GM12878 (cell line): ENCODE measurements around the gene SPSB3. TPM values are rescaled to one million over a fixed set of nuclear protein-coding genes. Genes with fewer than 3 reads are reported as not detected.

ENCODE experiments used
- ATF7 ChIP-seq: fragments of 450-650 bp; IDR thresholded peaks from 2 replicates; pipeline ENCODE4 v1.6.1; 2016; ENCODE audit warnings: low read depth, mild to moderate bottlenecking
- EGR1 ChIP-seq, 2 experiments: IDR thresholded peaks; 1 replicate in 1 of 2; 2 replicates in 1 of 2; pipeline ENCODE4 v1.6.1; 2011 to 2012; ENCODE audit warnings: low read depth in 2 of 2, low read length in 2 of 2, borderline replicate concordance in 1 of 2, mild to moderate bottlenecking in 1 of 2, moderate library complexity in 1 of 2
- FOXM1 ChIP-seq: IDR thresholded peaks from 2 replicates; pipeline ENCODE4 v1.6.1; 2012; ENCODE audit warnings: low read depth, mild to moderate bottlenecking, inconsistent platforms, low read length, moderate library complexity
- HCFC1 ChIP-seq: fragments of 150-350 bp; IDR thresholded peaks from 2 replicates; pipeline ENCODE4 v1.6.1; 2014; ENCODE audit warnings: low read length
- JUNB ChIP-seq: IDR thresholded peaks from 2 replicates; pipeline ENCODE4 v1.6.1; 2016; ENCODE audit warnings: antibody characterized with exemption, mild to moderate bottlenecking
- LARP7 ChIP-seq: fragments of 450-650 bp; IDR thresholded peaks from 2 replicates; pipeline ENCODE4 v1.6.1; 2017; ENCODE audit warnings: mild to moderate bottlenecking
- MEF2B ChIP-seq: fragments of 450-650 bp; IDR thresholded peaks from 2 replicates; pipeline ENCODE4 v1.6.1; 2018; ENCODE audit warnings: mild to moderate bottlenecking, moderate library complexity; ENCODE audit not compliant: partially characterized antibody, poor library complexity, severe bottlenecking
- PAX5 ChIP-seq: IDR thresholded peaks from 2 replicates; pipeline ENCODE4 v1.6.1; 2011; ENCODE audit warnings: low read depth, low read length, borderline replicate concordance
- POU2F2 ChIP-seq: IDR thresholded peaks from 3 replicates; pipeline ENCODE4 v1.6.1; 2011; ENCODE audit warnings: low read depth, mild to moderate bottlenecking, low read length, borderline replicate concordance
- SMARCA5 ChIP-seq: fragments of 450-650 bp; IDR thresholded peaks from 2 replicates; pipeline ENCODE4 v1.6.1; 2017; ENCODE audit warnings: mild to moderate bottlenecking
- SREBF2 ChIP-seq: IDR thresholded peaks from 2 replicates; pipeline ENCODE4 v1.6.1; 2012; ENCODE audit warnings: mild to moderate bottlenecking, low read length
- SRF ChIP-seq, 2 experiments: IDR thresholded peaks; 2 replicates each; pipeline ENCODE4 v1.6.1; 2011; ENCODE audit warnings: low read depth in 2 of 2, low read length in 2 of 2, mild to moderate bottlenecking in 1 of 2, moderate library complexity in 1 of 2
- TCF12 ChIP-seq: IDR thresholded peaks from 2 replicates; pipeline ENCODE4 v1.6.1; 2011; ENCODE audit warnings: low read depth, mild to moderate bottlenecking, low read length
- ZNF207 ChIP-seq: fragments of 450-650 bp; IDR thresholded peaks from 2 replicates; pipeline ENCODE4 v1.6.1; 2014; ENCODE audit warnings: antibody characterized with exemption, mild to moderate bottlenecking, borderline replicate concordance
- ZSCAN29 ChIP-seq: fragments of 450-650 bp; IDR thresholded peaks from 2 replicates; pipeline ENCODE4 v1.6.1; 2017; ENCODE audit warnings: mild to moderate bottlenecking, moderate library complexity
- polyA plus RNA-seq, 11 experiments: library from polyadenylated mRNA; depleted of rRNA in 4 of 11; unstranded in 6 of 11; stranded (reverse) in 5 of 11; fragments of >200 nt; fragmentation: Nextera tagmentation in 4 of 11; fragmentation: Illumina TruSeq in 1 of 11; extraction: Ambion mirVana in 4 of 11; extraction: Trizol in 1 of 11; gene quantifications; 1 replicate in 1 of 11; 2 replicates in 10 of 11; pipeline versions ENCODE4 v1.2.1 to v1.2.3, GENCODE V29; 2011 to 2016; ENCODE audit warnings: inconsistent platforms in 2 of 11, missing spikeins in 2 of 11, low read depth in 1 of 11
- total RNA-seq, 4 experiments: library from RNA; depleted of rRNA in 3 of 4; stranded (reverse); fragments of >200 nt in 3 of 4; fragmentation: Illumina TruSeq in 1 of 4; extraction: Trizol in 1 of 4; gene quantifications; 2 replicates each; pipeline versions ENCODE4 v1.2.1 to v1.2.3, GENCODE V29; 2013 to 2021
- TF ChIP-seq, protein P1 (sequence below): IDR thresholded peaks from 2 replicates; pipeline ENCODE4 v1.6.1; 2012; ENCODE audit warnings: mild to moderate bottlenecking, low read depth, low read length
- TF ChIP-seq, protein P2 (sequence below): IDR thresholded peaks from 2 replicates; pipeline ENCODE4 v1.6.1; 2011; ENCODE audit warnings: mild to moderate bottlenecking, low read depth, low read length, moderate library complexity; ENCODE audit not compliant: insufficient replicate concordance
- TF ChIP-seq, protein P3 (sequence below): fragments of 450-650 bp; IDR thresholded peaks from 2 replicates; pipeline ENCODE4 v1.6.1; 2017; ENCODE audit warnings: low read depth, mild to moderate bottlenecking, moderate library complexity
- TF ChIP-seq, protein P4 (sequence below): IDR thresholded peaks from 2 replicates; pipeline ENCODE4 v1.6.1; 2012; ENCODE audit warnings: low read depth, low read length, improper control_type of control experiment
- TF ChIP-seq, protein P5 (sequence below): IDR thresholded peaks from 2 replicates; pipeline ENCODE4 v1.6.1; 2012; ENCODE audit warnings: low read length, inconsistent platforms

SPSB3 gene
- total and polyA plus RNA-seq, 10 of the 15 experiments (the other 5 are each of a cell fraction or from before 2014, with no cell fraction given) = 0.31 to 26.9 (median 14.0) TPM

DNA sequence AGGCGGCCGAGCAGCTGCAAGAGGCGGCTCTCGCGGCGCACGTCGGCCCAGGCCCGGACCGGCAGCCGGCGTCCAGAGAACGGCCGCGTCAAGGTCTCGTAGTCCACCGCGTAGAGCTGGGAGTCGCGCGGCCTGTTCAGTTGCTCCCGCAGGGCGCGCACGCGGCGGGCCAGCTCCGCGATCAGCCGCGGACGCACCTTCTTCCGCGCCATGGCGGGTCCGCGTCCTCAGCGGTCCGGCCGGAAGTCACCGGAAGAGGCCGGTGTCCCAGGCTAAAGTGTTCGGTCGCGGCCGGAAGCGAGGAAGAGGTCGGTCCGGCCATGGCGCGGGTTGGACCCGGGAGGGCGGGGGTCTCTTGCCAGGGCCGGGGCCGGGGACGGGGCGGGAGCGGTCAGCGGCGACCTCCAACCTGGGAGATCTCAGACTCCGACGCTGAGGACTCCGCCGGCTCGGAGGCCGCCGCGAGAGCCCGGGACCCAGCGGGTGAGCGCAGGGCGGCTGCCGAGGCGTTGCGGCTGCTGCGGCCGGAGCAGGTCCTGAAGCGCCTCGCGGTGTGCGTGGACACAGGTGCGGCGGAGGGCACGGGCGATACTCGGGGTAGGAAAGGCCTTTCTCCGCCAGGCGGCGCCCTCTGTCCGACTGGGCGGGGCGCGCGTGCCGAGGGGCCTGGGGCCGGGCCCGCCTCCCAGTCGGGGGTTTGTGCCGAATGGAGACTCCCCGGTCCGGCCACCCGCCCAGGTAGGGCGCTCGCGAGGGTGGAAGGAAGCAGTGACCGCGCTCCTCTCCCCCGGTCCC, 9.3 kb downstream of the SPSB3 start, which contains the start of gene MRPS34 (continued):
- TF ChIP-seq POU2F2 = peak; percentile 83; the same call in 2 of the 3 replicates
- TF ChIP-seq, protein P1, sequence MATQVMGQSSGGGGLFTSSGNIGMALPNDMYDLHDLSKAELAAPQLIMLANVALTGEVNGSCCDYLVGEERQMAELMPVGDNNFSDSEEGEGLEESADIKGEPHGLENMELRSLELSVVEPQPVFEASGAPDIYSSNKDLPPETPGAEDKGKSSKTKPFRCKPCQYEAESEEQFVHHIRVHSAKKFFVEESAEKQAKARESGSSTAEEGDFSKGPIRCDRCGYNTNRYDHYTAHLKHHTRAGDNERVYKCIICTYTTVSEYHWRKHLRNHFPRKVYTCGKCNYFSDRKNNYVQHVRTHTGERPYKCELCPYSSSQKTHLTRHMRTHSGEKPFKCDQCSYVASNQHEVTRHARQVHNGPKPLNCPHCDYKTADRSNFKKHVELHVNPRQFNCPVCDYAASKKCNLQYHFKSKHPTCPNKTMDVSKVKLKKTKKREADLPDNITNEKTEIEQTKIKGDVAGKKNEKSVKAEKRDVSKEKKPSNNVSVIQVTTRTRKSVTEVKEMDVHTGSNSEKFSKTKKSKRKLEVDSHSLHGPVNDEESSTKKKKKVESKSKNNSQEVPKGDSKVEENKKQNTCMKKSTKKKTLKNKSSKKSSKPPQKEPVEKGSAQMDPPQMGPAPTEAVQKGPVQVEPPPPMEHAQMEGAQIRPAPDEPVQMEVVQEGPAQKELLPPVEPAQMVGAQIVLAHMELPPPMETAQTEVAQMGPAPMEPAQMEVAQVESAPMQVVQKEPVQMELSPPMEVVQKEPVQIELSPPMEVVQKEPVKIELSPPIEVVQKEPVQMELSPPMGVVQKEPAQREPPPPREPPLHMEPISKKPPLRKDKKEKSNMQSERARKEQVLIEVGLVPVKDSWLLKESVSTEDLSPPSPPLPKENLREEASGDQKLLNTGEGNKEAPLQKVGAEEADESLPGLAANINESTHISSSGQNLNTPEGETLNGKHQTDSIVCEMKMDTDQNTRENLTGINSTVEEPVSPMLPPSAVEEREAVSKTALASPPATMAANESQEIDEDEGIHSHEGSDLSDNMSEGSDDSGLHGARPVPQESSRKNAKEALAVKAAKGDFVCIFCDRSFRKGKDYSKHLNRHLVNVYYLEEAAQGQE = no peak
- TF ChIP-seq SREBF2 = peak; percentile 59
- TF ChIP-seq TCF12 = peak; percentile 67; the same call in 1 of the 2 replicates
- no peak; the same call in 1 of the 2 replicates for TF ChIP-seq PAX5
- TF ChIP-seq ZSCAN29 = no peak
- no peak for TF ChIP-seq JUNB
- TF ChIP-seq, protein P2, sequence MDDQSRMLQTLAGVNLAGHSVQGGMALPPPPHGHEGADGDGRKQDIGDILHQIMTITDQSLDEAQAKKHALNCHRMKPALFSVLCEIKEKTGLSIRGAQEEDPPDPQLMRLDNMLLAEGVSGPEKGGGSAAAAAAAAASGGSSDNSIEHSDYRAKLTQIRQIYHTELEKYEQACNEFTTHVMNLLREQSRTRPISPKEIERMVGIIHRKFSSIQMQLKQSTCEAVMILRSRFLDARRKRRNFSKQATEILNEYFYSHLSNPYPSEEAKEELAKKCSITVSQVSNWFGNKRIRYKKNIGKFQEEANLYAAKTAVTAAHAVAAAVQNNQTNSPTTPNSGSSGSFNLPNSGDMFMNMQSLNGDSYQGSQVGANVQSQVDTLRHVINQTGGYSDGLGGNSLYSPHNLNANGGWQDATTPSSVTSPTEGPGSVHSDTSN = no peak
- peak; percentile 99 for TF ChIP-seq SMARCA5
- peak; percentile 51 to 87; a peak in 2 of 4 replicates for TF ChIP-seq SRF (IDR thresholded peaks at IDR 0.05; ENCODE audit: low read depth in 2 of 2, low read length in 2 of 2)
- TF ChIP-seq, protein P3, sequence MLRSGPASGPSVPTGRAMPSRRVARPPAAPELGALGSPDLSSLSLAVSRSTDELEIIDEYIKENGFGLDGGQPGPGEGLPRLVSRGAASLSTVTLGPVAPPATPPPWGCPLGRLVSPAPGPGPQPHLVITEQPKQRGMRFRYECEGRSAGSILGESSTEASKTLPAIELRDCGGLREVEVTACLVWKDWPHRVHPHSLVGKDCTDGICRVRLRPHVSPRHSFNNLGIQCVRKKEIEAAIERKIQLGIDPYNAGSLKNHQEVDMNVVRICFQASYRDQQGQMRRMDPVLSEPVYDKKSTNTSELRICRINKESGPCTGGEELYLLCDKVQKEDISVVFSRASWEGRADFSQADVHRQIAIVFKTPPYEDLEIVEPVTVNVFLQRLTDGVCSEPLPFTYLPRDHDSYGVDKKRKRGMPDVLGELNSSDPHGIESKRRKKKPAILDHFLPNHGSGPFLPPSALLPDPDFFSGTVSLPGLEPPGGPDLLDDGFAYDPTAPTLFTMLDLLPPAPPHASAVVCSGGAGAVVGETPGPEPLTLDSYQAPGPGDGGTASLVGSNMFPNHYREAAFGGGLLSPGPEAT = peak; percentile 80
- TF ChIP-seq, protein P4, sequence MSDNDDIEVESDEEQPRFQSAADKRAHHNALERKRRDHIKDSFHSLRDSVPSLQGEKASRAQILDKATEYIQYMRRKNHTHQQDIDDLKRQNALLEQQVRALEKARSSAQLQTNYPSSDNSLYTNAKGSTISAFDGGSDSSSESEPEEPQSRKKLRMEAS = peak; percentile 15; the same call in 1 of the 2 replicates
- TF ChIP-seq ZNF207 = 0 out of 2 replicates have a peak, but pooled peaks have one; percentile 17
- peak; percentile 78 for TF ChIP-seq LARP7
- no peak for TF ChIP-seq ATF7
- TF ChIP-seq, protein P5, sequence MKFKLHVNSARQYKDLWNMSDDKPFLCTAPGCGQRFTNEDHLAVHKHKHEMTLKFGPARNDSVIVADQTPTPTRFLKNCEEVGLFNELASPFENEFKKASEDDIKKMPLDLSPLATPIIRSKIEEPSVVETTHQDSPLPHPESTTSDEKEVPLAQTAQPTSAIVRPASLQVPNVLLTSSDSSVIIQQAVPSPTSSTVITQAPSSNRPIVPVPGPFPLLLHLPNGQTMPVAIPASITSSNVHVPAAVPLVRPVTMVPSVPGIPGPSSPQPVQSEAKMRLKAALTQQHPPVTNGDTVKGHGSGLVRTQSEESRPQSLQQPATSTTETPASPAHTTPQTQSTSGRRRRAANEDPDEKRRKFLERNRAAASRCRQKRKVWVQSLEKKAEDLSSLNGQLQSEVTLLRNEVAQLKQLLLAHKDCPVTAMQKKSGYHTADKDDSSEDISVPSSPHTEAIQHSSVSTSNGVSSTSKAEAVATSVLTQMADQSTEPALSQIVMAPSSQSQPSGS = no peak
- TF ChIP-seq HCFC1 = peak; percentile 85
- TF ChIP-seq MEF2B = peak; percentile 26
- TF ChIP-seq EGR1 (IDR thresholded peaks at IDR 0.05; ENCODE audit: borderline replicate concordance in 1 of 2, low read depth in 2 of 2, low read length in 2 of 2) = peak; percentile 45 to 85; a peak in 2 of 3 replicates
- no peak for TF ChIP-seq FOXM1
